KMS-11 (cell line): ENCODE measurements around the gene HTT.

Experiments used
- H2AFZ ChIP-seq: fragments of 200-600 bp; sonication (generic); 2 replicates; pipeline ENCODE4 v1.6.1; 2016; ENCODE audit warnings: antibody characterized with exemption, mixed run types, low read depth
- H3K27ac ChIP-seq: fragments of 200-600 bp; sonication (generic); 2 replicates; pipeline ENCODE4 v1.6.1; 2016; ENCODE audit warnings: mild to moderate bottlenecking, mixed run types
- H3K27me3 ChIP-seq: fragments of 200-600 bp; sonication (generic); 2 replicates; pipeline ENCODE4 v1.6.1; 2017; ENCODE audit warnings: mild to moderate bottlenecking, low read depth, mixed run types, moderate library complexity; ENCODE audit not compliant: insufficient read depth
- H3K36me3 ChIP-seq: fragments of 200-600 bp; sonication (generic); 2 replicates; pipeline ENCODE4 v1.6.1; 2017; ENCODE audit warnings: mild to moderate bottlenecking, mixed run types; ENCODE audit not compliant: insufficient read depth
- H3K4me1 ChIP-seq: fragments of 200-600 bp; sonication (generic); 2 replicates; pipeline ENCODE4 v1.6.1; 2016; ENCODE audit warnings: mild to moderate bottlenecking, low read depth, mixed run types; ENCODE audit not compliant: poor library complexity, severe bottlenecking
- H3K4me2 ChIP-seq: fragments of 200-600 bp; sonication (generic); 2 replicates; pipeline ENCODE4 v1.7.0; 2016; ENCODE audit warnings: mild to moderate bottlenecking, mixed run types
- H3K4me3 ChIP-seq: fragments of 200-600 bp; sonication (generic); IDR thresholded peaks from 2 replicates; pipeline ENCODE4 v1.6.1; 2017; ENCODE audit warnings: low read depth, low read length, mixed read lengths; ENCODE audit not compliant: insufficient read depth
- H3K79me2 ChIP-seq: fragments of 200-600 bp; sonication (generic); 2 replicates; pipeline ENCODE4 v1.6.1; 2016; ENCODE audit warnings: low read depth, mixed run types; ENCODE audit not compliant: insufficient read depth
- H3K9ac ChIP-seq: fragments of 200-600 bp; sonication (generic); 2 replicates; pipeline ENCODE4 v1.6.1; 2016; ENCODE audit warnings: mild to moderate bottlenecking, mixed run types
- H4K20me1 ChIP-seq: fragments of 200-600 bp; sonication (generic); 2 replicates; pipeline ENCODE4 v1.6.1; 2016; ENCODE audit warnings: mild to moderate bottlenecking, mixed run types; ENCODE audit not compliant: insufficient read depth
- TF ChIP-seq, protein P1 (sequence below): fragments of 200-600 bp; sonication (generic); conservative IDR thresholded peaks from 2 replicates; pipeline ENCODE4 v1.6.1; 2017; ENCODE audit warnings: low read depth, mild to moderate bottlenecking, antibody characterized with exemption, low read length, moderate library complexity, mixed read lengths

The HTT gene

DNA sequence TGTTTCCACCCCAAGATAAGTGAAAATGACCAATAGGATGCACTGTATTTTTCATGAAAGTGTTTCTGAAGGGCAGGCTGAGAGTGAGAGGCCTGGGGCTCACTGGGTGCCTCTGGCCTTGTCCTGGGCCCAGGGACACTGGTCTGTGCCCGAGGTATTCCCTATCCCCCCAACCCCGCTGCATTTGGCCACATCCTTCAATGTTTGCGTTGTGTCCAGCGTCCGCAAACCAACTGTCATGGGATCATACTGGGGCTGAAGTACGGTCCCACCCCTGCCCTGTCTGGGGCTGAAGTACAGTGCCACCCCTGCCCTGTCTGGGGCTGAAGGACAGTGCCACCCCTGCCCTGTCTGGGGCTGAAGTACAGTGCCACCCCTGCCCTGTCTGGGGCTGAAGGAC is 152.5 kb downstream of the HTT start:
- no peaks in the 10 kb centered on the region for H3K36me3 ChIP-seq
- TF ChIP-seq, protein P1, sequence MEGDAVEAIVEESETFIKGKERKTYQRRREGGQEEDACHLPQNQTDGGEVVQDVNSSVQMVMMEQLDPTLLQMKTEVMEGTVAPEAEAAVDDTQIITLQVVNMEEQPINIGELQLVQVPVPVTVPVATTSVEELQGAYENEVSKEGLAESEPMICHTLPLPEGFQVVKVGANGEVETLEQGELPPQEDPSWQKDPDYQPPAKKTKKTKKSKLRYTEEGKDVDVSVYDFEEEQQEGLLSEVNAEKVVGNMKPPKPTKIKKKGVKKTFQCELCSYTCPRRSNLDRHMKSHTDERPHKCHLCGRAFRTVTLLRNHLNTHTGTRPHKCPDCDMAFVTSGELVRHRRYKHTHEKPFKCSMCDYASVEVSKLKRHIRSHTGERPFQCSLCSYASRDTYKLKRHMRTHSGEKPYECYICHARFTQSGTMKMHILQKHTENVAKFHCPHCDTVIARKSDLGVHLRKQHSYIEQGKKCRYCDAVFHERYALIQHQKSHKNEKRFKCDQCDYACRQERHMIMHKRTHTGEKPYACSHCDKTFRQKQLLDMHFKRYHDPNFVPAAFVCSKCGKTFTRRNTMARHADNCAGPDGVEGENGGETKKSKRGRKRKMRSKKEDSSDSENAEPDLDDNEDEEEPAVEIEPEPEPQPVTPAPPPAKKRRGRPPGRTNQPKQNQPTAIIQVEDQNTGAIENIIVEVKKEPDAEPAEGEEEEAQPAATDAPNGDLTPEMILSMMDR = no peak
- no peak overlapping the region for H2AFZ ChIP-seq
- no peaks in the 10 kb centered on the region for H3K27me3 ChIP-seq
- no peak overlapping the region for H3K4me2 ChIP-seq
- H3K4me3 ChIP-seq = no peak overlapping the region
- no peaks in the 10 kb centered on the region for H3K4me1 ChIP-seq
- H3K9ac ChIP-seq = no peak overlapping the region
- H3K27ac ChIP-seq = no peak overlapping the region
- H4K20me1 ChIP-seq = no peaks in the 10 kb centered on the region
- H3K79me2 ChIP-seq = no peaks in the 10 kb centered on the region

DNA sequence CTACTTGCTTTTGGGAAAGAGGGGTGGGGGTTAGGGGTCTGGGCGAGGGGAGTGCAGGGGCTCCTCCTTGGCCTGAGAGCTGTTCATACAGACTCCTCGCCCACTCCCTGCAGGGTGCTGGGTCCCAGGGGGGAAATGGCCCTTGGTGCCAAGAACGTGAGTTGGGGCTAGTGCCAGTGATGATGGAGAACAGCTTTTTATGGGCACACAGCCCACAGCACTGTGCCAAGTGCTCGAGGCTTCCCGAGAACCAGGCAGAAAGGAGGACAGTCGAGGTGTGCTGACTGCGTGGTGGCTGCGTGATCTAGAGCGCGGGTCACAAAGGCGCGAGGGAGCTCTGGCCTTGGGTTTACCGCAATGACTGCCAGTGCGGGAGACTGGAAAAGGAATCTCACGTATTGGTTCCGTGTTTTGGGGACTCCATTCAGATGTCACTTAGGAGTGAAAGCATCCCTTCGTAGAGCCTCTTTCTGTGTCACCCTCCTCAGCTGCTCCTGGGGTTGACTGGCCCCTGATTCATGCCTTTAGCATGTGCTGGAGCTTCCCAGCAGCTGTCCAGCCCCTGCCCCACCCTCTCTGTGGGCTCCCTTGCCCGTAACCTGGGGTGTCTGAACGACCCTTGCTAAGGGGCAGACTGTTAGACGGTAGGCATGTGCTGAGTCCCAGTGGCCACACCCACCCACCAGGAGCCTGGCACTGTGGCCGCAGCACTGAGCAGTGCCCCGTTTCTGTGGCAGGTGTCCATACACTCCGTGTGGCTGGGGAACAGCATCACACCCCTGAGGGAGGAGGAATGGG is 153.6 kb downstream of the HTT start:
- Histone ChIP-seq H4K20me1 (no peaks in the 10 kb centered on the region), H3K79me2 (no peaks in the 10 kb centered on the region), H3K4me3 (no peak overlapping the region), H3K27me3 (no peaks in the 10 kb centered on the region), H3K27ac (no peak overlapping the region), H3K4me2 (no peak overlapping the region), H3K4me1 (no peaks in the 10 kb centered on the region), H3K36me3 (no peaks in the 10 kb centered on the region), H2AFZ (no peak overlapping the region), H3K9ac (no peak overlapping the region)
- TF ChIP-seq, protein P1 = no peak

DNA sequence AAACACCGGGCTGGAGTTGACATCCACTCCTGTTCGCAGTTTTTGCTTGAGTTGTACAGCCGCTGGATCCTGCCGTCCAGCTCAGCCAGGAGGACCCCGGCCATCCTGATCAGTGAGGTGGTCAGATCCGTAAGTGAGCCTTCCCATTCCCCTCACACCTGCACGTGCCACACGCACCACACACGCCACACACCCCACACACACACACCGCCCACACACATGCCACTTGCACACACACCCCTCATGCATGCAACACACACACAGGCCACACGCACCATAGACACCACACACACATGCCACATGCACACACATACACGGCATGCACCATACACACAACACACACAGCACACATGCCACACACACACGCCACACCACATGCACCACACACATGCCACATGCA is 154.4 kb downstream of the HTT start:
- H3K36me3 ChIP-seq = no peaks in the 10 kb centered on the region
- no peaks in the 10 kb centered on the region for H3K79me2 ChIP-seq
- H3K4me2 ChIP-seq = no peak overlapping the region
- no peak overlapping the region for H2AFZ ChIP-seq
- no peak overlapping the region for H3K27ac ChIP-seq
- TF ChIP-seq, protein P1 = no peak
- H3K4me1 ChIP-seq = no peaks in the 10 kb centered on the region
- H4K20me1 ChIP-seq = no peaks in the 10 kb centered on the region
- no peak overlapping the region for H3K4me3 ChIP-seq
- H3K9ac ChIP-seq = no peak overlapping the region
- no peaks in the 10 kb centered on the region for H3K27me3 ChIP-seq

DNA sequence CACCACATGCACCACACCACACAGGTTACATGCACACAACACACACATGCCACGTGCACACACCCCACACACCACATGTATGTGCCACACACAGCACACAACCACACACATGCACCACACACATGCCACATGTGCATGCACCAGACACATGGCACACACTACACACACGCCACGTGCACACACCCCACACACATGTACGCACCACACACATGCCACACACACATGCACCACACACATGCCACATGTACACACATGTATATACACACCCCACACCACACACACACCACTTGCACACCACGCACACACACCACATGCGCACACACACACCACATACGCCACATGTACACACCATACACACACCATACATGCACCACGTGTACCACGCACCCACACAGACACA is 154.8 kb downstream of the HTT start:
- Histone ChIP-seq H2AFZ (no peak overlapping the region), H3K79me2 (no peaks in the 10 kb centered on the region), H3K4me2 (no peak overlapping the region), H3K27me3 (no peaks in the 10 kb centered on the region), H3K9ac (no peak overlapping the region), H3K27ac (no peak overlapping the region), H4K20me1 (no peaks in the 10 kb centered on the region), H3K4me1 (no peaks in the 10 kb centered on the region), H3K36me3 (no peaks in the 10 kb centered on the region), H3K4me3 (no peak overlapping the region)
- TF ChIP-seq, protein P1 = no peak
